Activated T-cell treated with anti-CD3 and anti-CD28 coated beads, Interleukin-2, amount 50 U/mL, for 1 hour (primary cell): ENCODE data around the gene STAMBPL1.

ENCODE experiments used
- DNase-seq: peaks from one replicate; pipeline ENCODE4 v3.0.0-alpha.2; 2020

STAMBPL1 gene

DNA sequence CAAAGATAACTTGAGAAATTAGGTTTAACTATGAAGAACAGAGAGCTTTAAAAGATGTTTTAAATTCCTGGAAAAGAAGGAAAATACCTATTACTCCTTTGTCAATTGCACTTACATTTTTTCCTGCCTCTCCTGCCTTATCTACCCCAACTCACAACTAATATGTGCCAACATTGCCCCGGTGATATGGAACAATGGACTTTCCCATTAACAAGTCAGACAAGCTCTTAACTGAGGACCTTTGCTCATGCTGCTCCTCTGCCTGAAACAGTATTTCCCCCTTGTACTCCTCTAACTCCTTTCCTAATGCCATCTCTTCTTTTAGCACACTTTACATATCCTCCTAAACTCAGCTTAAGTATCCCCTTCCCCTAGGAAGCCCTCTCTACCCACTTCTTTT lies 77.3 kb downstream of the STAMBPL1 start:
- DNase-seq: no peak

DNA sequence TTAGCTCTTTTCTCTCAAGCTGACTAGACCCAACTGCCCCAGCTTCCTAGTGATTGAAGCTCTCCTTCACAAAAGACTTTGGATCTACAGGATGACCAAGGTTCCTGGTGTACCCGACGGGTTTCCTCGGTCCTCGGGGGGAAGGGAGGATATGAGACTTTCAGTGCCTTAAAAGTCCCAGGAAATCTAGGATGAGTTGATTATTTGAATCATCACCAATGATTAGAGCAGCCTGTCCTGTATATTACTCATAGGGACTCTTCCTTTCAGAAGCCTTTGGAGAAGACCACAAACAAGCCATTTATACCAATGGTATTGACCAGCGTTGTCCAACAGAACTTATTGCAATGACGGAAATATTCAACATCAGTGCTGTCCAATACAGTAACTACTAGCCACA lies 78.7 kb downstream of the STAMBPL1 start:
- DNase-seq: no peak

DNA sequence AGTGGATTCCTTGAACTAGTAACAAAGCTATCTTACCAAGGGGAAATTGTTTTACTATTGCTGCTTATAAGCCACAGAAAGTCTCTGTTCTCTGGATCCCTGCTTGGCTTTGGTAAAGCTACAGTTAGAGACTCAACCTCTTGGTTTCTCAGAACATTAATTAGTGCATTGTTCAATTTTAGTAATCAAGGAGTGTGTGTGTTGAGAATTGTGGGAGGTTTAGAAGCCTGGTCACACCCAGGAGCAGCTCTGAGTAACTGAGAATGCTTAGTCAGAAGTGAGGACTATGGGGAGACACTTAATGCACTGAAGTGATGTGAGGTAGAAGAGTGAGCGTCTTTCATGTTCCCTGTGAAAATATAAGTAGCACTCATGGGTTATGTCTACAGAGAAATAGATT lies 80.8 kb downstream of the STAMBPL1 start:
- no peak for DNase-seq

DNA sequence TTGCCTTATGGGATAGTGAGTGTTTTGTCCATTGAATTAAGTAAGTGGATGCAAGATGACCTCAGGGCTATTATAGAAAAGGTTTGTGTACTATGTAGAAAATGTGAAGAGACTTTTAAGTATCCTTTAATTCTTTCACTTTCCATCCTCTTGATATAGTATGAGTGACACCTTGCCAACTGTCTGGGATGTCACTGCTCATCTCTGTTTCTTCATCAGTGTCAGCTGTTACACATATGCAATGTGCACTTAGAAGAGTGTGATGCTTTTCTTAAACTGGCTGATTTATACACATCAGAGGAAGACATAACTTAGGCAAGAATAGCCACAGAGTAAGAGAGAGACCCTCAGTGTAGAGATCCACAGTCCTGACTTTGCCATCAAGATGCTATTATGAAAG lies 81.2 kb downstream of the STAMBPL1 start:
- DNase-seq: no peak

DNA sequence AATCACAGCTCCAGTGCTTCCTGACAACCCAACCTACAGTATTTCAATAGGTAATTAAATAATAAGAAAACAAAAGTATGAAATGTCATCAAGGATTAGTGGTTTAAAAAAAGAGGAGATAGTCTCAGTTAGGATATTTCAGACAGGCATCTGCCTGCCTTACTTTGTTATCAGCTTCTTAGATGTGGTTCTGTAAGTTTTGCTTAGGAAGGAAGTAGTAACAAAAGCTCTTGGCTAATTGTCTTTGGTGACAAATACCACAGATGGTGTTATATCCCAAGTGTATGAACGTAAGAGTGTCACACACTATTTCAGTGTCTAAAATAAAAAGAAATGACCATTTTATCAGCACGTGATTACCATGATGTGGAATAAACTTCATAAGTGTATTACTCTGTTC lies 82.3 kb downstream of the STAMBPL1 start:
- no peak for DNase-seq

DNA sequence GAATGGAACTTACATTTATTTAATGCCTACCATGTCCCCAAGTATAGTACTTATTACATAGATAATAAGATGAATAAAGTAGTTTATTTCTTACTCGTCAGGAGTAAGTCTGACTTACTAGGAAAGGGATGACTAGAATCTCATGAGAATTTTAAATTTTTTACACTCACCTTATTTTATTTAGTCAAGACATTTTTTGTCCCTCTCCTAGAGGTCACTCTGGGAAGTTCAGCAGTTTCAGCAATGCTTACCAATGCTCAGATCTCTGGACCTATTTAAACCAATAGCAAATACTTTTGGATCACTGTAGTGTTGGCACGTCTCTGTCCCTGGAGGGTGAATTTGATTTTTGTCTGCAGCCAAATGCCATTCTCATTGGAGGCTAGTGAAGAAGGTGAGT lies 83.3 kb downstream of the STAMBPL1 start:
- DNase-seq: no peak

- no peak for DNase-seq
Observed at GRCh38 chr10:88964360-88964759, 84.3 kb downstream of the STAMBPL1 start.

DNA sequence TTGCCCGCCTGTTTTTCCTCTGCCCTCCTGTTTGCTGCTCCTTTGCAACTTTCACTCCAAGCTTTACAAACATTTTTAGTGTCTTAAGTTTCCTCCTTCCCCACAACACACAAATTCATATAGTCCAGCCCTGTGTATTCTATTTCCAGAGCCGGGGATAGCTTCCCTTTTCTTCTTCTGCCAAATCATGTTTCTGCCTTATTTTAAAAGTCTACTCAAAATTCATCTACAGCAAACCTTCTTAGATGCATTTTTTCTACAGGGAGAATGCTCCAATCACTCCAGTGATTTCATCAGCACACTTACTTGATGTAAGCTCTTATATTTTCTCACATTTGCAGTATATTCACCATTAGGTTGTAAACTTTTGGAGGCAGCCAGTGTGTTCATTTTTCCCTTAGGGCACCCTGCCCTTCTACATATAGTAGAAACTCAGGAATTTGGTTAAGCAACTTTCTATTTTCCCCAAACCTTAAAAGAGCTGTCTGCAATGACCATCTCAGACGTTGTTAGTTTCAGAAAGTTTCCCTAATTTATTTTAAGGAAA lies 84.9 kb downstream of the STAMBPL1 start:
- DNase-seq: no peak

GRCh38 chr10:88966797-88967196 lies 86.8 kb downstream of the STAMBPL1 start:
- DNase-seq: no peak

DNA sequence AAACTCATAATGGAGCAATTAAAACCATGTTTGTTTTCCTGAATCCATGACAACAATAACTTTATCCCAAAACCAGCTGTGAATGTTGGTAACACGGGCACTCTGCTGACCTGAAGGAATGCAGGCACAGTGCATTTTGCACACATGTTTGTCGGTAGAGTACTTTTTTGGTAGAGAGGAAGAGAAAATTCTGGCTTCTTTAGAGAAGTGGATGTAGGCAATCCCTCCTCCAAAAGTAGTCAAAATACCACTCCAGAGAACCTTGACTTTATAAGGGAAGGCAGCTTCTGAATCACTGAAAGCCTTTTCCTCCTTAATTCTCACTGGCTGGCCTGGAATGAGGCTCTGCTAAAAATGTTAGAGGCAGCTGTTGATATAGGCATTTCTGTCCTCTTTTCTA lies 88.3 kb downstream of the STAMBPL1 start:
- no peak for DNase-seq

- no peak for DNase-seq
Observed at GRCh38 chr10:88971221-88972061, 91.4 kb downstream of the STAMBPL1 start.
